ENCODE results near the gene FGF12.

The FGF12 gene

DNA sequence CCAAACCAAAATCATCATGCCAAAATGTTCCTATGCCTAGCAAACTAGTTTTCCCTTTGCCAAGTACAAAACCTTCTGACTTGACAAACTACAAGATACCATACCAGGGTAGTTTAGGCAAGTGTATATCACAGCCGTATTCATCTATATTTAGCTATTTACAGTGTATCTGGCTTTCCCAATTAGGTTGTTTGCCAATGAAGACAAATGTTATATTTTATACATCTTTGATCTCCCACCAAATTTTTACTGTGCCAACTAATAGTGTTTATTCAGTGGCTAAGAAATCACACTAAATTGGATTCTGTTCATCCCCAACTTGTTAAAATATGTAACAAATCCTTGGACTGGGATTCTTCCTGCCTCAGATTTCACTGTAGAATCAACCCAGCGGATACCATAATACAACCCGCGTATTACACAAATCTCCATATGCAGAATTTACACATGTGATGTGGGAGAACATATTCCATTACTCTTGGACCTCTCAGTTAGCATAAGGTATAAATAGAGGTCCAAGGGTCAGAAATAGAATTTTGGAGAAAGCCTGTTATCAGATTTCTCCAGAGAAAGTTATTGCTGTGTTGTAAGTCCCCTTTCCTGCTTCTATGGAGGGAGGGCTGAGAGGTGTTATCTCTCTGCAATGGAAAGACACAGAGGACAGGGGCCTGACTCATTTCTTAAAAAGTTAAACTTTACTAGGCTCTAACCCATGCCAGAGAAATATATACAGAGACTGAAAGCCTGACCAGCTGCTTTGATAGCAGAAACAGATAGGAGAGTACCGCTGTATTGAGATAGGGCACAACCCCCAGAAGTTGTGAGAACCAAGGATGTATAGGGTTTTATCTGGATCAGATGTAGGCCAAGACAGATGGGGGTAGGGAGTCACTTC is 467.0 kb downstream of the FGF12 start:
- DNase-seq (ENCODE audit: low spot score) = no peak

DNA sequence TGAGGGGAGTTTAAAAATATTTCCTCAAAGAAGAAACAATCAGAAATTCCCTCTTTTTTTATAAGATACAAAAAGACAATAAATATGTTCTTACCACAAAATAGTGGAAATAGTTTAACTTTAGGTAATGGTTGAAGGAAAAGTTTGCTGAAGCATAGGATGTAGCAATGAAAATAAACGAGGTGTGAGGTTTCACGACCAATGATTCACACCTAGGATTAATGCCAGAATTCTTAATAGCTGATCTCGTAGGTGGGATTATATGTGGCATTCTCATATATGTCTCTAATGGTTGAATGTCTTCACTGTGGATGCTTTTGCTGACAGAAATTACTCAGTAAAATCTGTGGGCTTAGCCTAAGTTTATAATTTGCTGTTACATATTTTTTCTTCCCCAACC is 467.7 kb downstream of the FGF12 start:
- DNase-seq (ENCODE audit: low spot score) = no peak

DNA sequence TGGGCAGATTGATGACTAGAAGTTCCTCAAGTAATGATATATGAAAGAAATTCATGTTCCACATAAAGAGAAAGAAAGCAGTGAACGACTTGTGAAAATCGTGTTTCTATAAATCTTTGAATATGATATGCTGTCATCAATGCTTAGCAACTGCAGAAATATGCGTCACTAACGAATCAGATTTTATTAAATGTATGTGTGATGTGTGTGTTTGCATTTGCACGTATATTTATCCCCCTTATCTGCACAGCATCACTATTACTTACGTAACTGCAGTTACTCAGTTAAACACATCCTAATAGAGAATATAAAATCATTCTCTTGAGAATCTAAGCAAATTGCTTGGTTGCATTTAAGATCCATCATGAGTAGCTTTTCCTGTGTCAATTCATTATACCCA is 468.6 kb downstream of the FGF12 start:
- no peak for DNase-seq (ENCODE audit: low spot score)

DNA sequence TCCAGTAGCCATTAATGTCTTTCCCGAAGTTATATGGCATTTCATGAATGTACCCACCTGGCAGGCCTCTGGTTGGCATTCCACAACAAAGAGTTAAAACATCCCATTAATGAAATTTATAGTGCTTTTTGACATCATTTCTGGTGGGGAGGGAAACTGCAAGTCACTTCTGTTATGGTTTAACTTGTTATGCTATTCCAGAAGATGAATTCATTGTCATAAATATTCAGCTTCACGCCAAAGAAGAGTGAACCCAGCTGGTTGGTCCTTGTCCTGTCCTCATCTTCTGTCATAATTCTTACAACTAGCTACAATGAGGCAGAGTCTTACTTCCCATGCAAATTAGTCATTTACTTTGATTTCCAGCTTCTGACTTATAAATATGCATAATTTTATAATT is 471.5 kb downstream of the FGF12 start:
- DNase-seq (ENCODE audit: low spot score) = no peak

DNA sequence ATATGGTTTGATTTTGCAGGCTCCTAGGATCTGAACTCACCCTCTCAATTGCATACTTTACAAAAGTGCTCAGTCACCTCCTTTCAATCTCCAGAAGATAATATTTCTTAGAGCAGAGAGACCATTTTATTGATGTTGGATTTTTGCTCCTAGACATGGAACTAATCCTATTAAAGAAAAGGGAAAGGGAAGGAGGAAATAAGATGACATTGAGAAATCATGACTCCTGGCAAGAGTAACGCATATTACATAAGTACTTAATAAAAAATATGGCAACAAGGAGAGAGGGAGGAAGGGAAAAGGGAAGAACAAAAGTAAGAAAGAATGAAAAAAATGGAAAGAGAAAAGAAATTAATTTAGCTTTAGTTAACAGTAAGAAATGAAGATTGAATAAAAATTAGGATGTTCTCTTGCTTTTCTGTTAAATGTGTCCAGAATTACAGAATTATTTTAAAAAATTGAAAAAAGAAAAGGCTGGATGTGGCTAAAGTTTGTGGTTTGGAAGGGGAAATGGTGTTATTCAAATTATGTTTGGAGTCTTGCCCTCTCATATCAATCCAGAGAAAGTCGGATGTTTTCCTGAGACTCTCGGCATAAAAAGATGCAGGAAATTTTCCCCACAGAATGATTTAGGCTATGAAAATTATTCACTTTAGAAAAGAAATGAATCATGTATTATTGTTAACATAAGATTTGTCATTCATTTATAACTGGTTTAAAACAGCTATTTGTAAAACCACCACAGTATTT is 474.0 kb downstream of the FGF12 start:
- DNase-seq (ENCODE audit: low spot score) = no peak

DNA sequence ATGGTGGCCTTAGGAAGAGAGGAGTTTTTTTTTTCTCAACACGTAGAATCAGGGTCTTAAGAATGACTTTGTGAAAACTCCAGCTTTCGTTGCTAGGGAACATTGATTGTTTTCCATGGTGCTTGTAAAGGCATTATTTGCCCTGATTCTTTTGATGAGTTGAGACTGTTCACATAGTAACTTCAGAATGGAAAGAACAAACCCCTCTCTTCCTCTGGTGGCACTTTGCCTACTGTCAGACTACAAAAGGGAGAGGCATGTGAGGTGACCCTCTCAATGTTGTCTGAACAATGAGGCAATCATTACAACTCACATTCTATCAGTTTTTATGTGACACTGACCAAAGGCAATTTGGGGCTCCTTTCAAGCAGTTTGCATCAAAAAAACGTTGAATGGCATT is 477.8 kb downstream of the FGF12 start:
- DNase-seq (ENCODE audit: low spot score) = no peak

DNA sequence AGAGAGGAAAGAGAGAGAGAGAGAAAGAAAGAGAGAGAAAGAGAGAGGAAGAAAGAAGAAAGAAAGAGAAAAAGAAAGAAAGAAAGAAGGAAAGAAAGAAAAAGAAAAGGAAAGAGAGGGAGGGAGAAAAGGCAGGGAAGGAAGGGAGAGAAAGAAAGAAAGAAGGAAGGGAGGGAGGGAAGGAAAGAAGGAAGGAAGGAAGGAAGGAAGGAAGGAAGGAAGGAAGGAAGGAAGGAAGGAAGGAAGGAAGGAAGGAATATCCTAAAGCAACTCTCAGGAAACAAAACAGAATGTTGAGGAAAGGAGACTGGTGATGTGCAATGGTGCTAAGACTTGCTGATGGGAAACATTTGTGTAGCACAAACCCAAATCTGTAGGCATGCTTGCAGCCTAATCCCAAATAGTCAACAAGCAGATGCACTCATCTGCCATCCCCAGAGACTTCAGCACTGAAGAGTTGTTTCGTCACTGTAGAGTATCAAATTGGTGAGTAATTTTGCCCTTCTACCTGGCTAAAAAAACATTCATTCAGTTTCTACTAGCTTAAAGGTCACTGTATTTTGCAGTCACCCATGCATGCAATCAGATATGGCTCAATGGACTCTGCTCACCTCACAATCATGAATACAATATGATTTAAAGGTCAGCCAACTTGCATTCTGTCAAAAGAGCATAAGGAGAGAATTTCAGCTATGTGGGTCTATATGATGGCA is 480.3 kb downstream of the FGF12 start:
- no peak for DNase-seq (ENCODE audit: low spot score)

DNA sequence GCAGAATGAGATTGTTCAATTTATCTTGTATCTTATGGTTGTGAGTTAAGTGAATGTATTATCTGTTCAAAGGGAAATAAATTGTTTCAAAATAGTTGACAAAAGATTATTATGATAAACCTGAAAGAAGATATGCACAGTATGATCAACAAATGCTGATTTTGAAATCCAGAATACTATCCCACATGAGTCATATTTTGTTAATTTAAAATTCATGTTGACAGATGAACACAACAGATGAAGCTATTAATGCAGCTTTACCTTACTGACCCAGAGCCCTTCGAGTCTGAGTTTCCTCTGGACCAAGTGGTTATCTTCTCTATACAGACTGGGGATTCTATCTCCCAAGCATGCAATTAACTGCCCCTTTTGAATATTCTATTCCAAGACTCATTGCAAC is 482.8 kb downstream of the FGF12 start:
- DNase-seq (ENCODE audit: low spot score) = no peak

DNA sequence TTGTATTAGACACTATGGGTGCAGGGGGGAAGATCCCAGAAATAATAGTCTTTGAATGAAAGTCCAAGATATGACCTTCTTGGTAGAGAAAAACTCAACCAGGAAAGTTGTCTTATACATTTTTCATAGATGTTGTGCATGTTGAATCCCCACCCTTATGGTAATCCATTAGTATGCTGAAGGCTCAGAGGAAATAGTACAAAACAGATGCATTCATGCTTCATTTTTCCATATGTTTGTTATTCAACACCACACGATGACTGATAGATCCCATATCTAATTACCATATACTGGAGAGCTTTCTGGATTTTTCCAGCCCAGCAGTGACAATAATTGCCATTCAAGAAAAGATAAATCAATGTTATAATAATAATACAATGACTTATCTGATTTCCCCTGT is 487.4 kb downstream of the FGF12 start:
- no peak for DNase-seq (ENCODE audit: low spot score)

DNA sequence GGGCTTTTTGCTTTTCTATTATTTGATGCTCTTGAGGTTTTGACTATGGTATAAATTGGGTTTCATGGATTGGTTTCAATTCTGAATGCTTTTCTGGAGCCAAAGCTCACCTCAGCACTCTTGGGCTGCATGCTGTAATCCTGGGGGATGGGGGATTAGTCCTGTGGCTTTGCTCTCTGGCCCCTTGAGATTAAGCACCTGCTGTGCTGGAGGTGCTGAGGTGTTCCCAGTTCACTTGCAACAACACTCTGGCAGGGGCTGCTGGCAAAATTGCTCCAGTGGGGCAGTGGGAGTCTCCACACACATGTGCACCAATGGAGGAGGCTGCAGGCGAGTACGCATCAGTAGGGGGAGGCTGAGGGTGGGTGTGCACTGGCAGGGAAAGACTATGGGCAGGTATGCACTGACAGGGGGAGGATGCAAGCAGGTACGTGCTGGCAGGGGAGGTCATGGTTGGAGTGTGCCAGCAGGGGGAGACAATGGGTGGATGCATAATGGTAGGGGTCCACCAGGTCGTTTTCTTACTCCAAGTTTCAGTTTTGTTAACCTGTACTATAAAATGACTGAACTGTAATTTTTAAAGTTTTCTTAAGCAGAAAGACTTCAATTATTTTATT is 489.2 kb downstream of the FGF12 start:
- DNase-seq (ENCODE audit: low spot score) = no peak

DNA sequence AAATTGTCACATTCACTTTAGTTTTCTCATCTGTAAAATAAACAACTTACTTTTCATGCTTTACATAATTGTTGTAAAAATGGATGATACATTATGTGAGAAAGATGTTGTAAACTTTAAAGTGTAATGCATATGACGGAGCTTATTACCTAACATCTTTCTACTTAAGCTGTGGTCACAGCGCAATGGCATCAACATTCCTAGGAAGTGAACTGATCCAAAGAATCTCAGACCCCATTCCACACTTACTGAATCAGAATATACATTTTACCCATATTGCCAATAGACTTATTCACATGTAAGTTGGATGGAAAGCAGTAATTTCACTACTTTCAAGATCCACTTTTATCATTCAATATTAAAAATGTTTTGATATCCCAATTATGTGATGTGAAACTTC is 497.5 kb downstream of the FGF12 start:
- DNase-seq (ENCODE audit: low spot score) = no peak

DNA sequence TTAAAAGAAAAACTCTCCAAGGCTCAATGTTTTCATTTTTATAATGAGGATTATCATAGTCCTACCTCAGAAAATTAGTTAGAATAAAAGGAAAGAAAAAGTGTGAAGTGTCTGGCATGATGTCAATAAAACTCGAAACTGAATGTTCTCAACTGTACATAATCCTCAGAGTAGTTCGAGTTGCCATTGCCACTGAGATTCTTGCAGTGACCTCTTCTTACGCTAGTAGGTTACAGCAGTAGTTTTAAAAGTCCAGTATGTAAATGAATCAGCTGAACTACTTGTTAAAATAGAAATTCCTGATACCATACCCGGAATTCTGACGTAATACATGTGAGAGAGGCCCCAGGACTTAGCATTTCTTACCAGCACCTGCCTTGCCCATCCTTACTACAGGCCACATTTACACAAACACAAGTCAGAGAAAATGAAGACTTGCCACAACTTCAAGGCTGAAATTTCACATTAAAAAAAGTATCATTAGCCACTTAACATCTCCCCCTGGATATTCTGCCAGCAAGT is 502.6 kb downstream of the FGF12 start:
- no peak for DNase-seq (ENCODE audit: low spot score)

DNA sequence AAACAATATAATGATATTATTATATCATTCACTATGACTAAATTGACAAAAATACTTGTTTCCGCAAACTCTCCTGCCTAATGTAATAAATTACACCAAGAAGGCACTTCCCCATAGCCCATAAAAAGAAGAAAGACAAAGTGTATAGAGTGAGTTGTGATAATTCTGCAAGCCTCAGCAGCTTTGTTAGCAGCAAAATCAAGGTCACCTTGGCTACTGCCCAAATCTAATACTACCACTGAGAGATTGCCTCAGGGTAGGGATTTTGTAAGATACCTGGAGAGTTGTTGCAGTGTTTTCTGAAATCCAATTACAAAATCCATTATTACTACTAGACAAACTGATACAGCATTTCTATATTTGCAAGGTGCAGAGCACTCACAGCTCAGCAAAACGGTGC is 503.5 kb downstream of the FGF12 start:
- DNase-seq (ENCODE audit: low spot score) = no peak

DNA sequence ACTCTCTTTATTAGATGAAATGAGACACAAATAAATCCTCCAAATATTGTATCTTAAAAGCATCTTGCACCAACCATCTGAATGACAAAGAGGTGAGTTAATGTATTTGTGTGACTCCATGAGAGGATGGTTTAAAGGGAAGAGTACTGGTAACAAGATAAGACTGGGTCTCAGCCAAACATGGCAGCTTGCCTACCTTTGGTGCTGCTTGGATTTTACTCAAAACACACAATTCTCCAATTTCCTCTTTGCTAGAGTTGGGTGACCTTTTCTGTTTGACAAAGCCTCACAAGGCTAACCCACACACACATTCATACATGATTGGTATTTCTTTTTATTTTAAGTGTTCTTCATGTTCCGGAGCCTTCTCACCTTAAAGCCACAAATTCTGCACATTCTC is 506.4 kb downstream of the FGF12 start:
- DNase-seq (ENCODE audit: low spot score) = no peak

DNA sequence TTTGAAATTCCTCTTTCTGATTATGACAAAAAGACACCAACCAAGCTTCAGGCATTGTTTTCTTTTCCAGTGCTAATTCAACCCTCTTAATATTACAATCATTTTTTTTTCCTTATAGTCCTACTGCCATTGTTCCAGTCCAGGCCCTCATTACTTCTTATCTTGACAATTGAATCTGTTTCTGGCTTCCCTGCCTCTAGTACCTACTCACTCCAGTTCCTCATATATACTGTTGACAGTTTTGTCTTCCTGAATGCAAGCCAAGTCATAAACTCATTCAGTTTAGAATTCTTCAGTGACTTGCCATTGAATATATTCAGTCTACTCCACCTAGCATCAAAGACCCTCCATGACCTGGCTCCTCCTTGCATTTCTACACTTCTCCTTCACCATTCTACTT is 507.4 kb downstream of the FGF12 start:
- no peak for DNase-seq (ENCODE audit: low spot score)

DNA sequence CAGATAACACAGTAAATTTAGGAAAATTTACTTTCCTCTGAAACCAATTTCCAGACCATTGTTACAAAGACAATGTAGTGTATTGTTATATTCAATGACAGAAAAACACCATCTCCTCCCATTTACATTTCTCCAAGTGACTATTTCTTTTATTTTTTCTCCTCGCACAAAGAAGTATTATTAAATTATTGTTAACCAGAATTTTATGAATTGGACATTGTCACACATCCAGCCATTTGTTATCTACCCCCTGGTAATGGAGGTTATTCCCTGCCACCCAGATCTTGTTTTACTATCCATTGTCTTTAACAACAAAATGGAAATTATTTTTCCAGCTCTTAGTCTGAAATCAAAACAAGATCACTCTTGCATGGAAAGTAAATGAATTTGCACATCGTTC is 511.3 kb downstream of the FGF12 start:
- DNase-seq (ENCODE audit: low spot score) = no peak

DNA sequence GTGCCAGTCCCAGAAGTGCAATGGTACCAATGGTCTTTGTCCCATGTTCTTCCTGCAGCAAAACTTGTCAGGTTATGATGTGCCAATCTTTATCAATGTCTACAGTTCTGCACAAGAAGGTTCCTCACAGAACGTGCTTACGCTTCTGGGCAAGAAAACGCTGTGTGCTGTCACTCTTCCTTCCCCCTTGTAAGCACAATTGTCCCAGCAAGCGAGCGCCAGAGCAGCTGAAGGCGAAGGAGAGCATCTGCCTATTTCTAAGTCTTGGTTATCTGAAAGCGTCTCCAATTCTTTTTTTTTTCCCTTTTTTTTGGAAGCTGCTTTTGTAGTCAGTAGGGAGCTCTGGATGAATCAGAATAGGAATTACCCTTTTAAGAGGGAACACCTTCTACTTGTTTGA is 514.4 kb downstream of the FGF12 start:
- no peak for DNase-seq (ENCODE audit: low spot score)

DNA sequence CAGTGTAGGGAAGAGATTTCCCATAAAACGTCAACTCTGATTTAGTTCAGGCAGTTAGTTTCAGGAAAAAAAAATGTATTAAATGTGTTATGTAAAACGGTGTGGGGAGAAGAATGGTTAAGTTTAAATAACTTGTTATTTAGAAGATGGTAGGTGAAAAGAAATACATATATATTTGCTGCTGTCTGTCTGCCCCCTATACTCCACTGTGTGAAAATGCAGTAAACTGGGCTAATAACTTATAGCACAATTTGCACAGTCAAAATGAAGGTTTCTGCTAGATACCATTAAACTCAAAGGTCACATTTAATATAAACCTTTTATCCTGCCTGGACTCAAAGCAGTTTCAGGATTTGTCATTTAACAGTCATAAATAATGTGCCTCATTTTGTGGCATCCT is 515.0 kb downstream of the FGF12 start:
- no peak for DNase-seq (ENCODE audit: low spot score)

DNA sequence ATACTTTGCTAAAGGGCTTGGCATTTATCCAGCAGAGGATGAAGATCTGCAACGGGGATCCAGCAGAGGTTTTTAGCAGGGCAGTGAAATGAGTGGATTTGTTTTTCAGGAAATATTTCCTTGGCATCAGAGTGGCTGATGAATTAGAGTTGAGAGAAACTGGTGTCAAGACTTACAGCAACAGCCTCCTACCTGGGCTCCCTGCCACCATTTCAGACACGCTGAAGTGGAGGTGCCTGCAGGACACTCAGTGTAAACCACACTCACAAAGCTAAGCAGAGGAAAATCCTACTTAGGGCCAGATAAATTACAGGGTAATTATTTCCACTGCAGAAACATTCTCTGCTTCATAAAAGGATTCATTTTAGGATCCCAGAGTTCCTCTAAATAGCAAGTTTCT is 519.7 kb downstream of the FGF12 start:
- DNase-seq (ENCODE audit: low spot score) = no peak

DNA sequence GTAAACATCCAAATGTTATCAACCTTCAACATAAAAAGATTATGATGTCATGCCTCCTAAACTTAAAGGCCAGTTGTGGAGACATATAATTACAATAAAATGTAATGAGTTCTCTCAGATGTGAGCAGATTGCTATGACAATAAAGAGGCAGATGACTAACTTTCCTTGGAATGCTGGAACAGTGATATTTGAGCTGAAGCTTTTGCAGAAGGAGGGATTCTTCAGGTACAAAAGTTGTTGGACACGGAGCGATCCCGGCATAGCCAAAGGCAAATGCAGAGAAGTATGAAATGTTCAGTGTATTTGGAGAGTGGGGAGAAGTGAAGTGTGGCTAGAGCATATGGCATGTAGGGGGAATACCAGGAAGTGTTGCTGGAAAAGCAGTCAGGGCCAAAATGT is 520.1 kb downstream of the FGF12 start:
- DNase-seq (ENCODE audit: low spot score) = no peak

DNA sequence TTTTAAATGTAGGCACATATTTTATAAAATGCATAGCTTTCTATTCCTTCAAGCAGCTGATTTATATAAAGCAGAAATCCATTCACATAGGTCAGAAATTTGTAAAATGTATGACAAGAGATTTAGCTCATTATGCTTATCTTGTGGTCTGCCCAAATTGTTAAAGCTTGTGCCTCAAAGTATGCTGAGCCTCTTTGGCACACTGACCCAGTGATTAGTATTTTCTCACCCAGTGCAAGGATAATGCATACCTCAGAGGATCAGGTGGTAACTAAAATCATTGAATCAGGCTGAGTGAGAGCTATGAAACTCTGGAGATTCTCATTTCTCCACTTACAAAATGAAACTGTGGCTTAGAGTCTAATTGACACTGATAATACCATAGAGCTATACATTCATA is 533.3 kb downstream of the FGF12 start:
- DNase-seq (ENCODE audit: low spot score) = no peak
